Activated T-helper 1 cell treated with anti-CD3 and anti-CD28 coated beads, Interleukin-12 subunit alpha, Interleukin-12 subunit beta, Interleukin-2, Interleukin-4 antibody, amounts not matched to agents 30 ng/mL and 10 ng/mL and 1 ng/mL, durations not matched to agents 14 hours and 24 hours and 36 hours (primary cell): Measurements from ENCODE around the gene DCC. TPM values are rescaled to one million over a fixed set of nuclear protein-coding genes. Genes with fewer than 3 reads are reported as not detected.
"Not testable (repeated sequence)": the region's sequence is repeated elsewhere in the genome, so short reads cannot be mapped to it uniquely, and the experiment has no call there.

ENCODE experiments used
- DNase-seq: peaks from one replicate; pipeline ENCODE4 v3.0.0; 2021; ENCODE audit warnings: low spot score
- H3K27ac Mint-ChIP-seq: one replicate; pipeline ENCODE4 v1.8.0; 2021; ENCODE audit warnings: mild to moderate bottlenecking, mixed read lengths
- H3K27me3 Mint-ChIP-seq: one replicate; pipeline ENCODE4 v1.8.0; 2022; ENCODE audit warnings: mild to moderate bottlenecking, moderate library complexity, mixed read lengths; ENCODE audit not compliant: insufficient read depth
- H3K36me3 Mint-ChIP-seq: one replicate; pipeline ENCODE4 v1.8.0; 2021; ENCODE audit warnings: low read depth, mixed read lengths
- H3K4me1 Mint-ChIP-seq: one replicate; pipeline ENCODE4 v1.8.0; 2021; ENCODE audit warnings: low read depth, mixed read lengths
- H3K4me3 Mint-ChIP-seq: one replicate; pipeline ENCODE4 v1.8.0; 2021; ENCODE audit warnings: mild to moderate bottlenecking, moderate library complexity, mixed read lengths
- H3K9me3 Mint-ChIP-seq: one replicate; pipeline ENCODE4 v1.8.0; 2021; ENCODE audit warnings: mixed read lengths
- intact Hi-C: fragments of 100-400 bp; cut with micrococcal nuclease; formaldehyde crosslinking; loops from one replicate; pipeline ENCODE4 v1.15.1; 2024
- total RNA-seq: library from RNA; stranded (reverse); gene quantifications from 2 replicates; pipeline ENCODE4 v1.2.3, GENCODE V29; 2022

The DCC gene
- total RNA-seq, 1 donor from 2014 or later = not detected

DNA sequence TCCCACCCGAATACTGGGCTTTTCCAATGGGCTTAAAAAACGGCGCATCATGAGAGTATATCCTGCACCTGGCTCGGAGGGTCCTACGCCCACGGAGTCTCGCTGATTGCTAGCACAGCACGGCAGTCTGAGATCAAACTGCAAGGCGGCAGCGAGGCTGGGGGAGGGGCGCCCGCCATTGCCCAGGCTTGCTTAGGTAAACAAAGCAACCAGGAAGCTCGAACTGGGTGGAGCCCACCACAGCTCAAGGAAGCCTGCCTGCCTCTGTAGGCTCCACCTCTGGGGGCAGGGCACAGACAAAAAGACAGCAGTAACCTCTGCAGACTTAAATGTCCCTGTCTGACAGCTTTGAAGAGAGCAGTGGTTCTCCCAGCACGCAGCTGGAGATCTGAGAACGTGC, 1171.7 kb downstream of the DCC start:
- H3K27ac Mint-ChIP-seq, intact Hi-C loops, H3K4me1 Mint-ChIP-seq, H3K4me3 Mint-ChIP-seq, H3K9me3 Mint-ChIP-seq, DNase-seq, H3K36me3 Mint-ChIP-seq, H3K27me3 Mint-ChIP-seq: not testable (repeated sequence)

DNA sequence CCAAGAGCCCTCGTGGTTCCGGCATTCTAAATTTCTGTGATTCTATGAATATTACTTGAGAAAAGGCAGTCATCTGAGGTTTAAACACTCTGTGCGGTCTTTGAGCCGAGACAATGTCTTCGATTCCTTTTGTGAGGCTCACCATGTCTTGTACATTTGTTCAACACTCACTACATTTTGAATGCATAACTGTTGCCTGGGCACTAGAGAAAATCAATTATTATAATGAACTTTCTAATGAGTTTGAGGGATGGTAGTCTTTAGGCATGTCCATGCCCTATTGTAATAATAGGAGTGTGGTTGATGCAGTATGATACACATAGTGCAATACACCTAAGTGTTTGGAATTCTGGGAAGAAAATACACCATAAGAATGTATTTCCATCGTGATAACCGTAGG, 1181.1 kb downstream of the DCC start:
- Mint-ChIP-seq H3K9me3 (no peaks in the 10 kb centered on the region), H3K4me3 (no peak overlapping the region), H3K27me3 (no peaks in the 10 kb centered on the region), H3K27ac (no peak overlapping the region), H3K4me1 (no peaks in the 10 kb centered on the region), H3K36me3 (no peaks in the 10 kb centered on the region)
- DNase-seq = no peak
- intact Hi-C loops = no loop called here

DNA sequence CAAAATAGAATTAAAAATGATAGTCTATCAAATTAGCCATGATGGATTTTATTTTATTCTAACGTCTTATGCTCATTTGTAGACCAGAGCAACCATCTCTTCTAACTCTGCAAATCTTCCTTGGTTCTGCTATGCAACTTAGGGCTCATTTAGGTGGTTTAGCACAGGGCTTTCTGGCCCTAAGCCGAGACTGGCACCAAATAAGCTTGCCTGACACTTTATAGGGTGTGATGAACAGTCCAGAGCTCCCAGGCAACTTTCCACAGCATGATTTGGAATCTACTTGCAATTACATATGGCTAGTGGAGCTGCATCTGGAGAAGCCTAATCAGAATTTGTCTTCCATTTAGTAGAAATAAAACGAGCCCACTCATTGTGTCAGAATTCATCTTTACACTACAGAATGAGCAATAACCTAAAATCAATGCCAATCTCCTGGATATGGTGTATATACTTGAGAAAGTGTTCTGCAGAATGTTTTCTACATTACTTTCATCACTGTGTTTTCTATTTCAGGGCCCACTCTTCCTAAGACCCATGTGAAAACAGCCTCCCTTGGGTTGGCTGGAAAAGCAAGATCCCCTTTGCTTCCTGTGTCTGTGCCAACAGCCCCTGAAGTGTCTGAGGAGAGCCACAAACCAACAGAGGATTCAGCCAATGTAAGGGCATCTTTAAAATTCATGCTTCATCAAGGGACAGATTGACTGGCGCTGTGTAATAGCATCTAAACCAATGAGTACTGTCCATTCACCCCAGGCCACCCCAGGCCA, 1186.3 kb downstream of the DCC start:
- no peak for DNase-seq
- Mint-ChIP-seq H3K4me3 (no peak overlapping the region), H3K27ac (no peak overlapping the region), H3K27me3 (no peaks in the 10 kb centered on the region), H3K4me1 (no peaks in the 10 kb centered on the region), H3K36me3 (no peaks in the 10 kb centered on the region), H3K9me3 (no peaks in the 10 kb centered on the region)
- intact Hi-C loops = no loop called here

DNA sequence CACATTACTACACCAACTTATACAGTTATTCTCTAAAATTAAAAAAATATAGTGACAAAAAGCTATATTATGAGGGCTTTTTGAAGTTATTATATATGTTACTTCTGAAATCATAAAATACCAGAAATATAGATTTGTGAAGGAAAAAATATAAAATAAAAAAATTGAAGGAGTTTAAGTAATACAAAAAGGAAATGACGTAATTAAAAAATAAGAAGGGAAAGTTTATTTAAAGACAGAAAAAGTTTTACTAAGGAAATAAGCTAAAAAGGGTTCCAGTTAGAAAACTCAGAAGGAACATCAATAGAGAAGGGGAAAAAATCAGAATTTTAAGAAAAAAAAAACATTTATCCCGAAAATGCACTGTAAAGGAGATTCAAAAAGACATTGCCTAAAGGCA, 1187.4 kb downstream of the DCC start:
- Mint-ChIP-seq H3K27ac (no peak overlapping the region), H3K4me3 (no peak overlapping the region), H3K9me3 (no peaks in the 10 kb centered on the region), H3K4me1 (no peaks in the 10 kb centered on the region), H3K36me3 (no peaks in the 10 kb centered on the region), H3K27me3 (no peaks in the 10 kb centered on the region)
- intact Hi-C loops = no loop called here
- no peak for DNase-seq

DNA sequence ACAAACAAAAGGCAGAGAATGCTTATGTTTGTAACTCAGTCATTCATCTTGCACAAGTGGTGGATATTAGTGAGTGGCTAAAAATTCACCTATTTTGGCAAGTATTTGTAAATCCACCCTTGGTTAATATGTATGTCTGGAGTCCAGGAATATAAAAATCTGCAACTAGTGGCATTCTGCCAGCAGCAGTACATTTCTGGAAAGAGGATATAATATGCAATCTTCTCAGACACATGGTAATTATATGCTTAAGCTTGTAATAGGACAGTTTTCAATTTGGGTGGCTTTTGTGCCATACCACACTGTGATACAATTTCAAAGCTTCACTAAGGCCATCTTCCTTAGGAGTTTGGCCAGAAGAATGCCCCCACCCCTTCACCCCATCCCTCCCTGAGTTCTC, 1191.2 kb downstream of the DCC start:
- H3K9me3 Mint-ChIP-seq = no peaks in the 10 kb centered on the region
- no peaks in the 10 kb centered on the region for H3K36me3 Mint-ChIP-seq

DNA sequence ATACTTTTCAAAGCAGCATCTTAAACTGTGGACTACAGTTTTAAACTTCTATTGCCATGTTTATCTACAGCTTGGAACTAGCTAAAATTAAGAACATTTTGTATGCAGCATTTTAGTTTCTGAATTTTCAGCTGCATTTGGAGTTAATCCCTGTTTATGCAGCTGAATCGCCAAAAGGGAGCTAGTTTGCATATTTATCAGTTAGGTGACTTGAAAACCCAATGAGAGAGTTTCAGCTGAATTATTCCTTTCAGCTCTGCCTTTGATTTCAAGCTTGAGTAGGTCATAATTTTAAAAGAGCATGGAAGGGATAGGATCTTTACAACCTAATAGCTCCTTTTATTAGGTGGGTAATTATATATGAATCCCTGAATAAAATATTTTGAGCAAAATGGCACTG, 1191.9 kb downstream of the DCC start:
- H3K27ac Mint-ChIP-seq = no peak overlapping the region
- H3K4me3 Mint-ChIP-seq = no peak overlapping the region
- no peaks in the 10 kb centered on the region for H3K36me3 Mint-ChIP-seq
- H3K27me3 Mint-ChIP-seq = no peaks in the 10 kb centered on the region
- DNase-seq = no peak
- intact Hi-C loops = no loop called here
- no peaks in the 10 kb centered on the region for H3K9me3 Mint-ChIP-seq
- no peaks in the 10 kb centered on the region for H3K4me1 Mint-ChIP-seq

More for the DNA sequence above, 1191.2 kb downstream of the DCC start:
- intact Hi-C loops = no loop called here
- no peaks in the 10 kb centered on the region for H3K4me1 Mint-ChIP-seq
- no peak overlapping the region for H3K4me3 Mint-ChIP-seq
- no peak for DNase-seq
- H3K27ac Mint-ChIP-seq = no peak overlapping the region
- H3K27me3 Mint-ChIP-seq = no peaks in the 10 kb centered on the region

DNA sequence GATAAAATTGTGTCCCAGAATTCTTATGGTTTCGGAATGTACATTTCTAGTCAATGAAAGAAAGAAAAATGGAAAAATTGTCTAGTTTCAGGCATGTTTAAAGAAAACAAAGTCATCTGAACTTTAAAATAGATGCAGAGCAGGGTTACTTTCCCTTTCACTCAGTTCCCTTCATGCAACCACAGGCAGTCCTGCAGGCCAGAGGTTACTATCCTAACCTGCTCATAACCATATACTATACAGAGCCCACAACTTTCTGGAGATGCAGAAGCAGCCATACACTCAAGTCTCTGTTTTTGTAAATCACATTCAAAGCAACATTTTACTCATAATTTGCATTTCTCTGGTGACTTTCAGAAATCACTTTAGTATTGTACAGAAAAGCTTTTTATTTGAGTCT, 1194.2 kb downstream of the DCC start:
- Mint-ChIP-seq H3K4me1 (no peaks in the 10 kb centered on the region), H3K4me3 (no peak overlapping the region), H3K36me3 (no peaks in the 10 kb centered on the region), H3K27me3 (no peaks in the 10 kb centered on the region), H3K27ac (no peak overlapping the region), H3K9me3 (no peaks in the 10 kb centered on the region)
- intact Hi-C loops = no loop called here
- DNase-seq = no peak

DNA sequence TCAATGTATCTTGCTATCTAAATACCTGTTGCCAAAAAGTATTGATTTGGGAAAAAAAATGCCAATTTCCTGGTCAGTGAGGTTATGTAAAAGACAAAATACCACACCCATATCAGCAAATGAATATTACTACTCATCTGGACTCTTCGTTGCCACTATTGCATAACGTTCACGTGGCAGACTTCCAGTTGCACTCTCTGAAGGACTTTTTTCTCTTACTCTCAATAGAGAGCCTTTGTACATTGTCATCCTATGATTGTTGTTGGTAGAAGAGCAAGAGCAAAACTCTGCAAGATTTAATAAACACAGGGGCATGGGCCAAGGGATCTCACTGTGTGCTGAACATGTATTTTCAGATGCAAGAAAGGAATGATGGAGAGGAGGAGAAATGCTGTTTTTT, 1194.7 kb downstream of the DCC start:
- no peak overlapping the region for H3K27ac Mint-ChIP-seq
- H3K9me3 Mint-ChIP-seq = no peaks in the 10 kb centered on the region
- no peaks in the 10 kb centered on the region for H3K36me3 Mint-ChIP-seq
- intact Hi-C loops = no loop called here
- no peak overlapping the region for H3K4me3 Mint-ChIP-seq
- H3K4me1 Mint-ChIP-seq = no peaks in the 10 kb centered on the region
- DNase-seq = no peak
- no peaks in the 10 kb centered on the region for H3K27me3 Mint-ChIP-seq

DNA sequence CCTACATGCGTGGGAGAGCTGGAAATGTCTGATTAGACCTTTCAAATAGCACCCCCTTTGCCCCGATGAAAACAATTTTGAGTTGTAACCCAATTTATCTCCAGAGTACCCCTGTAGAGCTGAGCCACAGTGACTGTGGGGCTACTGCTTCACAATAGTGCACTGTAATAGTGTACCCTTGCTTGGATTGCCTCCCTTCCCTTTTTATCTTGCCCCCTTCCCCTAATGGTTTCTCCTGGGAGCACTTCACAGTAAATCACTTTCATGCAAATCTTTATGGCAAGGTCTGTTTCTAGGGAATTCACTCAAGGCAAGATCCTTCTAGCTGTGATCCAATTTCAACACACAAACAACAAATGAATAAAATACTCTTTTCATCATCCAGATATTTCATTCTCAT, 1196.9 kb downstream of the DCC start:
- Mint-ChIP-seq H3K9me3 (no peaks in the 10 kb centered on the region), H3K36me3 (no peaks in the 10 kb centered on the region), H3K4me1 (no peaks in the 10 kb centered on the region), H3K27ac (no peak overlapping the region), H3K27me3 (no peaks in the 10 kb centered on the region), H3K4me3 (no peak overlapping the region)
- no peak for DNase-seq
- intact Hi-C loops = no loop called here

DNA sequence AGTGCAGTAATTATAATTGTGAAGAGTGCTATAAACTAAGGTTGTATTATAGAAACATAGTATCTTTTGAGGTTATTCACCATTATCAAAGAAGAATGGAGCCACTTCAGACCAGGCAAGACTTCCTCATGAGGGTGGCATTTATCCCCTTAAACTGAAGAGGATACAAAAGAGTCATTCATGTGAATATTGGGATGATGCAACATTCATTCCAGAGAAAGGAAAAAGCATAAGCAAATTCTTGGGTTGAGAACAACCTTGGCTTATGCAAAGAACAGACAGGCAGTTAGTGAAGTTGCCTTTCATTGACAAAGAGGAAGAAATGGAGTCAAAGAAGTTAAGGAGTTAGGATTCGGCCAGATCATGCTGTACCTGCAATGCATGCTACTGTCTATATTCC, 1201.9 kb downstream of the DCC start:
- Mint-ChIP-seq H3K27ac (no peak overlapping the region), H3K4me3 (no peak overlapping the region), H3K36me3 (no peaks in the 10 kb centered on the region), H3K9me3 (no peaks in the 10 kb centered on the region), H3K27me3 (no peaks in the 10 kb centered on the region), H3K4me1 (no peaks in the 10 kb centered on the region)
- intact Hi-C loops = no loop called here
- DNase-seq = no peak

DNA sequence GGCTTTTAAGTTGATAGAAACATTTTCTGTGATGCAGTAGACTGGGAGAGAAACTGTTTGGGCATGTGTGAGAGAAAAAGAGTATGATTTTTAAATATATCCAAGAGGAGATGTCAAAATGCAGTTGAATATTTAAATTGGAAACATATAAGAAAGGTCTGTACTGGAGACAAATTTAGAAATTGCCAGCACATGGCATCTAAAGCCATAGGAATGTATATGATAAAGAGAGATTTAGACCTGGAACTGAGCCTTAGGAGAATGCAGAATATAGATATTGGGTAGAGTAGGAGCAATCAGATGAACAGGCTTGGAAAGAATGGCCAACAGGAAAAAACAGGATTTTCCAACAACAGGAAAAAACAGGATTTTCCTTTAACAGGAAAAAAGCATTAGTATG, 1203.7 kb downstream of the DCC start:
- no peaks in the 10 kb centered on the region for H3K27me3 Mint-ChIP-seq
- no peak for DNase-seq
- H3K9me3 Mint-ChIP-seq = no peaks in the 10 kb centered on the region
- H3K36me3 Mint-ChIP-seq = no peaks in the 10 kb centered on the region
- no peaks in the 10 kb centered on the region for H3K4me1 Mint-ChIP-seq
- intact Hi-C loops = no loop called here
- no peak overlapping the region for H3K4me3 Mint-ChIP-seq
- no peak overlapping the region for H3K27ac Mint-ChIP-seq

DNA sequence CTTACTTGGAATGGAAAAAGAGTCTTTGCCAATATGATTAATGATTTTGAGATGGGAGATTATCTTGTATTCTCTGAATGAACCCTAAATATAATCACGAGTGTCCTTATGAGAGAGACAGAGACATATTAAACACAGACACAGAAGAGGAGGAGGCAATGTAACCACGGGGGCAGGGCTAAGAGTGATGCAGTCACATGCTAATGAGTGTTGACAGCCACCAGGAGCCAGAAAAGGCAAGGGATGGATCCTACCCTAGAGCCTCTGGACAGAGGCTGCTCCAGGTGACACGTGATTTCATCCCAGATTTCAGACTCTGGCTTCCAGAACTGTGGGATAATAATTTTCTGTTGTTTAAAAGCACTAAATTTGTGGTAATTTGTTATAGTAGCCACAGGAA, 1204.9 kb downstream of the DCC start:
- intact Hi-C loops = no loop called here
- no peak for DNase-seq
- Mint-ChIP-seq H3K36me3 (no peaks in the 10 kb centered on the region), H3K4me3 (no peak overlapping the region), H3K27ac (no peak overlapping the region), H3K27me3 (no peaks in the 10 kb centered on the region), H3K4me1 (no peaks in the 10 kb centered on the region), H3K9me3 (no peaks in the 10 kb centered on the region)

DNA sequence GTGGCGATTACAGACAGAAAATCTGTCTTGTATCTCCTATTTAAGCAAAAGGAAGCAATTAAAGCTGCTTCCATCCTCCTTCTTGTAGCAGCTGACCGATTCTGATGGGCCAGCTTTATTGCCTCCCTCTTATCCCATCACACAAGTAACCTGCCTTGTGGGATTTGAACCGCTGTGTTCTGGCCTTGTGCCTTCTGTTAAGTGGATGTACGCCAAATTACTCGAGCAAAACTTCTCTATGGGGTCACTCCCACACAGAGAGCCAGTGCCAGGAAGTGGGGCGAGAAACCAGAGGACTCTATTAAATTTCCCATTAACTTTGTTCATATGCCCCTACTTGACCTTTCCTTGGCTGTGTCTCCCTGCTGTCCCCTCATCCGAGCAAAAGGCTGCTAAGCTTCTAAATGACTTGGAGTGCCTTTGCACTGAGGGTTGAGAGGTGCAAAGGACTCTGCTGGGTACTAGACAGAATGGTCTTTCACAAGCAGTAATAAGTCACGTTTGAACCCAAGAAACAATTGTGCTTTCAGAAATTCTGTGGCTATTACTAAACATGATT, 1212.0 kb downstream of the DCC start:
- intact Hi-C loops = no loop called here
- H3K27me3 Mint-ChIP-seq = no peaks in the 10 kb centered on the region
- peaks cover 4% of the 10 kb centered on the region for H3K9me3 Mint-ChIP-seq
- H3K27ac Mint-ChIP-seq = no peak overlapping the region
- no peak overlapping the region for H3K4me3 Mint-ChIP-seq
- H3K4me1 Mint-ChIP-seq = no peaks in the 10 kb centered on the region
- no peak for DNase-seq
- no peaks in the 10 kb centered on the region for H3K36me3 Mint-ChIP-seq

DNA sequence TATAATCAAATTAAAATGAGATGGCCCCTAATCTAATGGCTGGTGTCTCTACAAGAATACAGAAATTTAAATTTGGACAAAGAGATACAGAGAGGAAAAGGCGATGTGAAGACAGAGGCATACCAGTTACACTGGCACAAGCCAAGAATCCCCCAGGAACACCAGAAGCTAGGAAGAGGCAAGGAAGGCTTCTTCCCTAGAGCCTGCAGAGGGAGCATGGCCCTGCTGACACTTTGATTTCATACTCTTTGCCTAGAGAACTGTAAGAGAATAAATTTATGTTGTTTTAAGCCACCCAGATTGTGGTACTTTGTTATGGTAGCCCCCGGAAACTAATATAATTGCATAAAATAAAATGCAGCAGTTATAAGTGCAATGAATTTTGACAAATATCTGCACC, 1213.0 kb downstream of the DCC start:
- no peak overlapping the region for H3K4me3 Mint-ChIP-seq
- no peaks in the 10 kb centered on the region for H3K27me3 Mint-ChIP-seq
- H3K4me1 Mint-ChIP-seq = no peaks in the 10 kb centered on the region
- peaks cover 4% of the 10 kb centered on the region for H3K9me3 Mint-ChIP-seq
- DNase-seq = no peak
- intact Hi-C loops = no loop called here
- H3K36me3 Mint-ChIP-seq = no peaks in the 10 kb centered on the region
- H3K27ac Mint-ChIP-seq = no peak overlapping the region
